Ascending aorta (tissue), 2 donors: ENCODE data around the gene SH3D21. TPM values are rescaled to one million over a fixed set of nuclear protein-coding genes. Genes with fewer than 3 reads are reported as not detected.

Source experiments
- DNase-seq, 2 donors: peaks; one replicate each; pipeline ENCODE4 v3.0.0-alpha.2; 2019; ENCODE audit warnings: low spot score in 2 of 2
- H3K27ac ChIP-seq, 2 donors: fragments of 200-600 bp; sonication (generic); one replicate each; pipeline ENCODE4 v1.5.1; 2016 to 2017; ENCODE audit warnings: mild to moderate bottlenecking in 1 of 2
- H3K27me3 ChIP-seq: fragments of 200-600 bp; sonication (generic); one replicate; pipeline ENCODE4 v1.5.1; 2017
- H3K36me3 ChIP-seq, 2 donors: fragments of 200-600 bp; sonication (generic); one replicate each; pipeline ENCODE4 v1.5.1; 2016
- H3K4me1 ChIP-seq, 2 donors: fragments of 200-600 bp; sonication (generic); one replicate each; pipeline ENCODE4 v1.5.1; 2016 to 2017; ENCODE audit warnings: mild to moderate bottlenecking in 1 of 2
- H3K4me3 ChIP-seq, 2 donors: fragments of 200-600 bp; sonication (generic); one replicate each; pipeline ENCODE4 v1.5.1; 2016 to 2017; ENCODE audit warnings: mild to moderate bottlenecking in 1 of 2
- H3K9me3 ChIP-seq, 2 donors: fragments of 200-600 bp; sonication (generic); one replicate each; pipeline ENCODE4 v1.5.1; 2016
- CTCF ChIP-seq, 3 experiments: fragments of 200-600 bp in 2 of 3; fragments of 450-650 bp in 1 of 3; sonication (generic) in 2 of 3; IDR thresholded peaks; one replicate each; pipeline ENCODE4 v1.5.1; 2016 to 2019; ENCODE audit warnings: antibody characterized with exemption in 3 of 3, mild to moderate bottlenecking in 1 of 3, moderate library complexity in 1 of 3
- intact Hi-C: fragments of 100-400 bp; cut with DNase I; formaldehyde crosslinking; loops from one replicate; pipeline ENCODE4 v1.15.1; 2023
- total RNA-seq: library from RNA; depleted of rRNA; stranded (reverse); fragments of >200 nt; gene quantifications from one replicate; pipeline ENCODE4 v1.1.0, GENCODE V29; 2016

Gene SH3D21
- total RNA-seq, 1 donor from 2014 or later = 1.3 TPM

GRCh38 chr1:36269408-36269838, 36.7 kb upstream of the SH3D21 start:
- H3K4me1 ChIP-seq = peaks cover 0 to 3% of the 10 kb centered on the region in 2 donors
- no peak overlapping the region for H3K4me3 ChIP-seq
- H3K36me3 ChIP-seq = peaks cover 13 to 20% of the 10 kb centered on the region in 2 donors
- TF ChIP-seq CTCF (IDR thresholded peaks at IDR 0.05) = no peak
- intact Hi-C loops = no loop called here
- H3K9me3 ChIP-seq = no peaks in the 10 kb centered on the region
- no peak for DNase-seq
- H3K27me3 ChIP-seq = no peaks in the 10 kb centered on the region
- no peak overlapping the region for H3K27ac ChIP-seq

GRCh38 chr1:36273024-36273423, 33.1 kb upstream of the SH3D21 start:
- intact Hi-C loops = no loop called here
- no peaks in the 10 kb centered on the region for H3K27me3 ChIP-seq
- H3K4me3 ChIP-seq = no peak overlapping the region
- H3K36me3 ChIP-seq = peaks cover 9 to 15% of the 10 kb centered on the region in 2 donors
- no peak for TF ChIP-seq CTCF (IDR thresholded peaks at IDR 0.05)
- peak overlapping the region in 1 of 2 donors; percentile 31 for H3K27ac ChIP-seq
- no peaks in the 10 kb centered on the region for H3K9me3 ChIP-seq
- H3K4me1 ChIP-seq = no peaks in the 10 kb centered on the region
- no peak for DNase-seq

GRCh38 chr1:36274201-36274600, 32.0 kb upstream of the SH3D21 start:
- Histone ChIP-seq H3K27ac (no peak overlapping the region), H3K9me3 (no peaks in the 10 kb centered on the region), H3K4me3 (no peak overlapping the region), H3K36me3 (peaks cover 9 to 12% of the 10 kb centered on the region in 2 donors), H3K27me3 (no peaks in the 10 kb centered on the region), H3K4me1 (no peaks in the 10 kb centered on the region)
- no peak for DNase-seq
- no peak for TF ChIP-seq CTCF (IDR thresholded peaks at IDR 0.05)
- intact Hi-C loops = no loop called here

GRCh38 chr1:36276688-36277087, 29.5 kb upstream of the SH3D21 start:
- Histone ChIP-seq H3K36me3 (peaks cover 0 to 11% of the 10 kb centered on the region in 2 donors), H3K4me1 (peaks cover 0 to 10% of the 10 kb centered on the region in 2 donors), H3K27me3 (no peaks in the 10 kb centered on the region), H3K9me3 (no peaks in the 10 kb centered on the region), H3K27ac (no peak overlapping the region), H3K4me3 (no peak overlapping the region)
- no peak for TF ChIP-seq CTCF (IDR thresholded peaks at IDR 0.05)
- intact Hi-C loops = no loop called here
- no peak for DNase-seq

- peaks cover 3 to 10% of the 10 kb centered on the region in 2 donors for H3K4me1 ChIP-seq
- no peak for TF ChIP-seq CTCF (IDR thresholded peaks at IDR 0.05)
- no peak for DNase-seq
Observed at GRCh38 chr1:36279110-36279788, 26.9 kb upstream of the SH3D21 start.

More at GRCh38 chr1:36279110-36279788, 26.9 kb upstream of the SH3D21 start:
- H3K27ac ChIP-seq = peak overlapping the region in 1 of 2 donors; percentile 16
- no peak overlapping the region for H3K4me3 ChIP-seq
- H3K36me3 ChIP-seq = peaks cover 8 to 16% of the 10 kb centered on the region in 2 donors
- H3K27me3 ChIP-seq = no peaks in the 10 kb centered on the region
- intact Hi-C loops = no loop called here
- no peaks in the 10 kb centered on the region for H3K9me3 ChIP-seq
